ENCODE measurements around the gene TTYH1. TPM values are rescaled to one million over a fixed set of nuclear protein-coding genes. Genes with fewer than 3 reads are reported as not detected.

TTYH1 gene
- total RNA-seq, 1 donor from 2014 or later: not detected

GRCh38 chr19:54391589-54392061, 23.6 kb upstream of the TTYH1 start:
- no peak for FAIRE-seq
- DNase-seq (ENCODE audit: low read depth): no peak
- Histone ChIP-seq H3K36me3 (ENCODE audit: control insufficient read depth, insufficient read depth, low read length) (no peaks in the 10 kb centered on the region), H3K4me3 (ENCODE audit: low read depth, low read length) (no peak overlapping the region), H3K27me3 (ENCODE audit: control insufficient read depth, insufficient read depth, low read length) (peaks cover 2% of the 10 kb centered on the region)
- peak; percentile 18 for TF ChIP-seq CTCF (IDR thresholded peaks at IDR 0.05; ENCODE audit: insufficient read depth, low read length, severe bottlenecking)

DNA sequence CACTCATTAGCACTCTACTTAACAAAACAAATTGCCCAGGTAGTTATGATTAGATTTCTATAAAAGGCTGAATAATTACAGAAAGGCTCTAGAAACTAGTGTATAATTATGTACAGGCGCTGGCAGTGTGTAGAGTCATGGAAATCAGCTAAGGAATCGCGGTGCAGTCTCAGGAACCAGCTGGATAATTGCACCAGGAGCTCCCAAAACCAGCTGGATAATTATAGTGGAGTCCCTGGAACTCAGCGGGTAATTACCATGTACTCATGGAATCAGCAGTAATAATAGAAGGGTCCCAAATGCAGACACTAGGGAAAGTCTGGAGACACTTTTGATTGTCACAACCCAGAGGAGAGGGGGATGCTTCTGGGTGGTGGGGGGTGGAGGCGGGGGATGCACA, 23.2 kb upstream of the TTYH1 start:
- H3K4me3 ChIP-seq (ENCODE audit: low read depth, low read length): no peak overlapping the region
- no peak for FAIRE-seq
- no peak for TF ChIP-seq CTCF (IDR thresholded peaks at IDR 0.05; ENCODE audit: insufficient read depth, low read length, severe bottlenecking)
- no peaks in the 10 kb centered on the region for H3K36me3 ChIP-seq (ENCODE audit: control insufficient read depth, insufficient read depth, low read length)
- DNase-seq (ENCODE audit: low read depth): no peak
- peaks cover 2% of the 10 kb centered on the region for H3K27me3 ChIP-seq (ENCODE audit: control insufficient read depth, insufficient read depth, low read length)

DNA sequence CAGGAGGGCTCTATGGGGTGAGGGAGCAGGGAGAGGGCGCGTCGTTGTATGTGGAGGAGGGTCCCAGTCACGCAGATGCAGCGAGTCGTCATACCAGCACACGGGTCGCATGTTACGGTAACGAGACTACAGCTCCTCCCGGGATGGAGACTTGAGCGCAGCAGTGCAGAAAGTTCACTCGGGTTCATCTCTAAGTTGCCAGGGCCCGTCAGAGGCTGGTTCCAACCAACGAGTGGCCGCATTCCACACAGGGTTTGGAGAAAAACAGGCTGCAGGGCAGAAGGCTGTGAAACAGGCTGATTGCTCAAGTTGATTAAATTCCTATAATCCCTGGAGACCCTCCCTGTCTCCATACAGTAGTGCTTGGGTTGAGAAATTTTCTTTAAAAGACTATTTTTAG, 21.9 kb upstream of the TTYH1 start:
- no peak overlapping the region for H3K4me3 ChIP-seq (ENCODE audit: low read depth, low read length)
- FAIRE-seq: no peak
- no peaks in the 10 kb centered on the region for H3K36me3 ChIP-seq (ENCODE audit: control insufficient read depth, insufficient read depth, low read length)
- TF ChIP-seq CTCF (IDR thresholded peaks at IDR 0.05; ENCODE audit: insufficient read depth, low read length, severe bottlenecking): no peak
- no peak for DNase-seq (ENCODE audit: low read depth)
- H3K27me3 ChIP-seq (ENCODE audit: control insufficient read depth, insufficient read depth, low read length): peaks cover 2% of the 10 kb centered on the region

DNA sequence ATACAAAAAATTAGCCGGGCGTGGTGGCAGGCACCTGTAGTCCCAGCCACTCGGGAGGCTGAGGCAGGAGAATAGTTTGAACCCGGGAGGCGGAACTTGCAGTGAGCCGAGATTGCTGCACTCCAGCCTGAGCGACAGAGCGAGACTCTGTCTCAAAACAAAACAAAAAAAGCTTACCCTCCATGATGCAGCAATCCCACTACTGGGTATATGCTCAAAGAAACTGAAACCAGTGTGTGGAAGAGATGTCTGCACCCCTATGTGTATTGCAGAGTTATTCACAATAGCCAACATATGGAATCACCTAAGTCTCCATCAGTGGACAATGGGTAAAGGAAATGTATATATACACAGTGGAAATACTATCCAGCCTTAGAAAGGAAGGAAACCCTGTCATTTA, 19.6 kb upstream of the TTYH1 start:
- no peak for TF ChIP-seq CTCF (IDR thresholded peaks at IDR 0.05; ENCODE audit: insufficient read depth, low read length, severe bottlenecking)
- no peak for FAIRE-seq
- no peaks in the 10 kb centered on the region for H3K36me3 ChIP-seq (ENCODE audit: control insufficient read depth, insufficient read depth, low read length)
- H3K4me3 ChIP-seq (ENCODE audit: low read depth, low read length): no peak overlapping the region
- no peaks in the 10 kb centered on the region for H3K27me3 ChIP-seq (ENCODE audit: control insufficient read depth, insufficient read depth, low read length)
- DNase-seq (ENCODE audit: low read depth): no peak

- H3K36me3 ChIP-seq (ENCODE audit: control insufficient read depth, insufficient read depth, low read length): no peaks in the 10 kb centered on the region
- TF ChIP-seq CTCF (IDR thresholded peaks at IDR 0.05; ENCODE audit: insufficient read depth, low read length, severe bottlenecking): no peak
- no peak overlapping the region for H3K4me3 ChIP-seq (ENCODE audit: low read depth, low read length)
- FAIRE-seq: no peak
- DNase-seq (ENCODE audit: low read depth): peak; percentile 23
- no peaks in the 10 kb centered on the region for H3K27me3 ChIP-seq (ENCODE audit: control insufficient read depth, insufficient read depth, low read length)
Observed at GRCh38 chr19:54399189-54399588, 16.1 kb upstream of the TTYH1 start.

DNA sequence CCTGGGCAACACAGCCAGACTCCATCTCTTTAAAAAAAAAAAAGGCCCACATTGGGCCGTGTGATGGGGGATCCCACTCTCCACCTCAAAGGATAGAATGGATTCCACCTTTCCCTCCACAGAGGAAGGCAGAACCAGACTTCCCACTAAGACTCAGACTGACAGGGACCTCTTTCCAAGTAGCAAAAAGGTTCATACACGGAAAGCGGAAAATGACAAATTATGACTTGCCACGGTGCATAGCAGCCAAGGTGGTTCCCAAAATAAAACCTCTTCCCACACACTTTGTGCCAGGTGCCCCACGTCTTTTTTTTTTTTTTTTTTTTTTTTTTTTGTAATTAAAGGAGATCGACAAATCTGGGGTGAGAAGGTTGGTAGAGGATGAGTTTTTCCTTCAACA, 14.4 kb upstream of the TTYH1 start:
- Histone ChIP-seq H3K36me3 (ENCODE audit: control insufficient read depth, insufficient read depth, low read length) (no peaks in the 10 kb centered on the region), H3K4me3 (ENCODE audit: low read depth, low read length) (no peak overlapping the region), H3K27me3 (ENCODE audit: control insufficient read depth, insufficient read depth, low read length) (no peaks in the 10 kb centered on the region)
- no peak for DNase-seq (ENCODE audit: low read depth)
- no peak for TF ChIP-seq CTCF (IDR thresholded peaks at IDR 0.05; ENCODE audit: insufficient read depth, low read length, severe bottlenecking)
- FAIRE-seq: no peak
